Bronchial epithelial cell (primary cell): ENCODE data around the gene NACC1. TPM values are rescaled to one million over a fixed set of nuclear protein-coding genes. Genes with fewer than 3 reads are reported as not detected.

Experiments
- DNase-seq: peaks from one replicate; pipeline ENCODE4 v3.0.0-alpha.2; 2010; ENCODE audit warnings: low read depth
- FAIRE-seq: peaks from 2 replicates; lab custom pipeline; 2011; peaks lifted over from hg19 to GRCh38; lab: Jason Lieb, UNC
- H3K27me3 ChIP-seq: 2 replicates; pipeline ENCODE4 v1.5.1; 2011; ENCODE audit warnings: low read length; ENCODE audit not compliant: control insufficient read depth, insufficient read depth
- H3K36me3 ChIP-seq: 2 replicates; pipeline ENCODE4 v1.5.1; 2011; ENCODE audit warnings: low read length; ENCODE audit not compliant: control insufficient read depth, insufficient read depth
- H3K4me3 ChIP-seq: 2 replicates; pipeline ENCODE4 v1.5.1; 2011; ENCODE audit warnings: mild to moderate bottlenecking, low read depth, low read length, control low read depth
- total RNA-seq: library from RNA; depleted of rRNA; stranded (reverse); fragments of >200 nt; gene quantifications from 2 replicates; pipeline ENCODE4 v1.2.1, GENCODE V29; 2014
- TF ChIP-seq, protein P1 (sequence below): IDR thresholded peaks from 2 replicates; pipeline ENCODE4 v1.5.1; 2011; ENCODE audit warnings: mild to moderate bottlenecking, moderate library complexity, low read length, control low read depth, inconsistent platforms; ENCODE audit not compliant: insufficient read depth, severe bottlenecking

The NACC1 gene
- total RNA-seq, 1 donor from 2014 or later = 20.3 TPM

- Histone ChIP-seq H3K36me3 (peaks cover 4% of the 10 kb centered on the region), H3K4me3 (no peak overlapping the region), H3K27me3 (no peaks in the 10 kb centered on the region)
- TF ChIP-seq, protein P1, sequence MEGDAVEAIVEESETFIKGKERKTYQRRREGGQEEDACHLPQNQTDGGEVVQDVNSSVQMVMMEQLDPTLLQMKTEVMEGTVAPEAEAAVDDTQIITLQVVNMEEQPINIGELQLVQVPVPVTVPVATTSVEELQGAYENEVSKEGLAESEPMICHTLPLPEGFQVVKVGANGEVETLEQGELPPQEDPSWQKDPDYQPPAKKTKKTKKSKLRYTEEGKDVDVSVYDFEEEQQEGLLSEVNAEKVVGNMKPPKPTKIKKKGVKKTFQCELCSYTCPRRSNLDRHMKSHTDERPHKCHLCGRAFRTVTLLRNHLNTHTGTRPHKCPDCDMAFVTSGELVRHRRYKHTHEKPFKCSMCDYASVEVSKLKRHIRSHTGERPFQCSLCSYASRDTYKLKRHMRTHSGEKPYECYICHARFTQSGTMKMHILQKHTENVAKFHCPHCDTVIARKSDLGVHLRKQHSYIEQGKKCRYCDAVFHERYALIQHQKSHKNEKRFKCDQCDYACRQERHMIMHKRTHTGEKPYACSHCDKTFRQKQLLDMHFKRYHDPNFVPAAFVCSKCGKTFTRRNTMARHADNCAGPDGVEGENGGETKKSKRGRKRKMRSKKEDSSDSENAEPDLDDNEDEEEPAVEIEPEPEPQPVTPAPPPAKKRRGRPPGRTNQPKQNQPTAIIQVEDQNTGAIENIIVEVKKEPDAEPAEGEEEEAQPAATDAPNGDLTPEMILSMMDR = no peak
- no peak for DNase-seq
- peak; percentile 47 for FAIRE-seq
These were observed 34.4 kb upstream of the NACC1 start for GRCh38 chr19:13083627-13084026.

DNA sequence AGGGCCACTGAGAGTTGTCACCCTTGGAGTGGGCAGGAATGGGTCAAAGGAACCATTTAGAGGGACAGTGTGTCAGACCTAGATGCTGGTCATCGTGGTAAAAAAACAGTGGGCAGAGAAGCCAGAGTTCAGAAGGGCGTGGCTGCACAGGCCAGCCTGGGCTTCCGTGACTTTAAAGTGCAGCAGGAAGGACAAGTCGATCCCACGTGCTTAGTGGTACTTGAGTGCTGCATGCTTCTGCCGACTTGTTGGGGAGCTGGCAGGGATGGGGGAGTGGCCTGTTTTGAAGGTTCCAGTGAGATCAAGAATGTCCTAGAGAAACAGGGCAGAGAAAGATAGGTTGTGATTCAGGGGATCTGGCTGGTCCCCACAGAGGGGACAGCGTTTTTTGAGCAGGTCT, 32.4 kb upstream of the NACC1 start:
- DNase-seq (no peak), FAIRE-seq (peak; percentile 76)
- H3K4me3 ChIP-seq = no peak overlapping the region
- TF ChIP-seq, protein P1 = no peak
- H3K27me3 ChIP-seq = no peaks in the 10 kb centered on the region
- peaks cover 4% of the 10 kb centered on the region for H3K36me3 ChIP-seq

- Histone ChIP-seq H3K36me3 (peaks cover 4% of the 10 kb centered on the region), H3K4me3 (no peak overlapping the region), H3K27me3 (no peaks in the 10 kb centered on the region)
- DNase-seq = no peak
- no peak for FAIRE-seq
- TF ChIP-seq, protein P1 = no peak
These were observed 31.7 kb upstream of the NACC1 start for GRCh38 chr19:13086341-13086740.

DNA sequence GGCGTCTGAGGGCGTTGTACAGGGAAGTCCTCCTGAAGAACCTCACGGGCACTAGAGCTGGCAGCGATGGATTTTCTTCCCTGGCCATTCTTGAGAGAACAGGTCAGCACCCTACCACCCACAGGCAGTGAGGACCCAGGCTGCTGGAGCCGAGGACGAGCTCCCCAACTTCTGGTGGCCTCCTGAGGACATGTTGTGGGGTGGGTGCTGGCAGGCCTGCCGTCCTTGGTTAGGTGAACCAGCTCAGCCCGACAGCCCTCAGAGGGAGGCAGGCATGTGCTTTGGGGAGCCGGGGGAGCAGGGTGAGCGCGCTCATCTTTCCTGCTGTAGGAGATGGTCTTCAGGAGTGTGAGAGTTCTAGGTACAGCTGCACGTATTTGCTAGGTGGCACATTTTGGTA, 30.8 kb upstream of the NACC1 start:
- FAIRE-seq (no peak), DNase-seq (no peak)
- peaks cover 4% of the 10 kb centered on the region for H3K36me3 ChIP-seq
- H3K4me3 ChIP-seq = no peak overlapping the region
- TF ChIP-seq, protein P1 = no peak
- H3K27me3 ChIP-seq = no peaks in the 10 kb centered on the region

GRCh38 chr19:13087795-13088537, 30.1 kb upstream of the NACC1 start:
- DNase-seq (no peak), FAIRE-seq (no peak)
- TF ChIP-seq, protein P1 = no peak
- Histone ChIP-seq H3K4me3 (no peak overlapping the region), H3K27me3 (no peaks in the 10 kb centered on the region), H3K36me3 (peaks cover 4% of the 10 kb centered on the region)
